Measurements from ENCODE around the gene APOBEC3G.

APOBEC3G gene

DNA sequence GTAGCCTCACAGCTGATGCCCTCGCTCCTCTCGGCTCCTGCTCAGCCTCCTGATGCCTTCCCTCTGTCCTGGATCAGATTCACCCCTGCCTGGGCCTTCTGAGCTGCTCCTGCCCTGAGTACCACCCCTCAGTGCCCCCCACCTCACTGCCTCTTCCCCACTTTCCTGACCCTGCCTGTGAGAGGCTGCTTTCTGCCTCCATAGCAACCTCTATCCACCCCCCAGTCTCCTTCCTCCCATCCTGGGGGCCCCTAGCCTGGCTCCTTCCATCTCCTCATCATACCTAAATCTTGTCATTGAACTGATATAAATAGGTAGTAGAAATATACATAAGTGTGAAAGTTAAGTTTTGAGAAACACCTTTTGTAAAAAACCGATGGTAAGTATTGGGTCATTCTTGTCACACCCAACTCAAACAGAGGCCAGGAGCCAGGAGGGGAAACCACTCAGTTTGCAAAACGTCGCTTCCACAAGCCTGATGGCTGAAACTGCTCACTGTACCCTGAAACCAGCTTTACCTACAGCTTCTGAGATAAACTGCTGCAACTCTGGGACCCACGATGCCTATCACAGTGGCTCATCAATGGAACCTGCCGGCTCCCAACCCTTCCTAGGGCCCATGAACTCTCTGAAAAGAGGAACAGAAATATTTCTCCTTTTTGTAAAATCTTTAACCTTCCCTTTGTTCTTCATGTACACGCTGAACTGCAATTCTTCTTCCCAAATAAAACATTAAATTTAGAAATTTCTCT is 15.2 kb downstream of the APOBEC3G start:
- DNase-seq, result peak; percentile 36

- DNase-seq, result no peak
These were observed 17.8 kb downstream of the APOBEC3G start for GRCh38 chr22:39094717-39095389.

GRCh38 chr22:39095971-39096370 is 18.9 kb downstream of the APOBEC3G start:
- no peak for DNase-seq

DNA sequence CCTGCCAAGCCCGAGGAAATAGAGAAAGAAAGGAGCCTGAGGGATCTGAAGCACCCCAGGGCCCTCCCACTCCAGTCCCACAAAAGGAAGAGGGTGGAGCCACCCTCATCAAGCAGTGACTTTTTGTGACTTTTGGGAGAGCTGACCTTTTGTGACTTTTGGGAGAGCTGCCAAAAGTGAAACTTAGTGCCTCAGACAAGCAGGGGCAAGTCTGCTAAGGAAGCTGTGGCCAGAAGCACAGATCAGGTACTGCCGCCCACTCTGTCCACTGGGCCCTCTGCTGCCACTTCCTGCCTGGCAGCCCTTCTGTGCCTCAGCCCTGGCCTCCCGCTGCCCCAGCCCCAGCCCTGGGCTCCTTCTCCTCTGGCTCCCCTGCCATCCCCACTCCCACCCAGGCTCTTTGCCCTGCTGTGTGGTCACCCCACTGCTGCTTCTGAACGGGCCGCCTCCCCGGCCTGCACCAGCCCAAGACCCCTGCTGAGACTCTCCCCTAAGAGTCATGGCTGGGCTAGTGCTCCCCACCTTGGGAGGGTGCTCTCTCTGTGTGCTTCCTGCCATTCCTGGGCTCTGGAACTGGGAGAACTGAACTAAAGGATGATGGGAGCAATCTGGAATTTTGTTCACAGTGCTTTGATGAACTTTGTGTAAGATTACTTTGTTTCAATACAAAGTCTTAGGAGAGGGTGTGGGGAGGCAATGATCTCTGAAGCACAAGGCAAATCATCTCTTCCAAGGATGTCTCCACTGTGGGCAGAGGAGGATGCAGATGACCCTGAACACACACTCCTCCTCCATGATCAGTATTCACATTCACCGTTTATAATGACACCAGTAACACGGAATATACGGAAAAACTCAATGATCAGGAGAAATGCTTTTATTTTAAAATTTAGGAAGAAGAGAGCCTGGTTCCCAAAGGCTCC is 20.3 kb downstream of the APOBEC3G start, which contains the start of gene APOBEC3H:
Gene APOBEC3H, plus strand, starts transcription at position 147 of the 923 bp plus-strand sequence. CDS start 3,035 bp downstream, outside the sequence.
- DNase-seq, result peak; percentile 29

GRCh38 chr22:39098026-39098425 is 21.0 kb downstream of the APOBEC3G start:
- no peak for DNase-seq

DNA sequence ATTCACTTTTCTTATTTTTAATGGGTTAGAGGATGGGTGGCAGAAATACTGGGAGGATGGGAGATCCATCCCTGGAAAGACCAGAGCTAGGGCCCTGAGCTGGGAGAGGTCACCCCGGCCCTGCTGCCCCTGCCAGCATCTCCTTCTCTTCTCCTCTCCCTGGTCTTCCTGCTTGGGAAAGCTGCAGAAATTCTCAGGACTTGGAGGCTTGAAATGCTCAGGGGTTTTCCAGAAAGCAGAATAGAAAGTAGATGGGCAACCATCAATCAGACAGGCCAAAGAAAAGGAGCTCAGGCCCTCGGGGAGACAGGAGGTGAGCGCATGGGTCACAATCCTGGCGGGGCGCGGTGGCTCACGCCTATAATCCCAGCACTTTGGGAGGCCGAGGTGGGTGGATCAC is 21.5 kb downstream of the APOBEC3G start:
- no peak for DNase-seq

GRCh38 chr22:39101226-39101625 is 24.2 kb downstream of the APOBEC3G start:
- no peak for DNase-seq

- no peak for DNase-seq
These were observed 26.4 kb downstream of the APOBEC3G start for GRCh38 chr22:39103431-39103830.

DNA sequence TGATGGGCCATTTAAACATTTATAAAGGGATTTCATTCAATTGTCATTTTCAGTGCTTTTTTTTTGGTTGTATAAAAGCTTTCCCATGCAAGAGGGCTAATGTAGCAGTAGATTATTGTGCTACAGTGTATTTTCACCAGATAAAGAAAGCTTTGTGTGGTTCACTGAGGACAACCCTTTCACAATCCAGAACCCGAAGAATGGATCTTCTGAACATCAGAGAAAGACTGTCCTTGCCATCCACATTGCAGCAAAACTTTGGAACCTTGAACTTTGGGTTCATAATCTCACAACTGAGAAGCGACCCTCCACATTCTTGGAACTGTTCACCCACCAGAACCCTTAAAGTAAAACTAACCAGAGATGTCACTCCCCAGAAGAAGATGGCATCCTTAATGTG is 29.3 kb downstream of the APOBEC3G start:
- DNase-seq, result no peak

- DNase-seq, result no peak
These were observed 31.4 kb downstream of the APOBEC3G start for GRCh38 chr22:39108487-39108886.

- DNase-seq, result no peak
These were observed 32.3 kb downstream of the APOBEC3G start for GRCh38 chr22:39109361-39109760.

DNA sequence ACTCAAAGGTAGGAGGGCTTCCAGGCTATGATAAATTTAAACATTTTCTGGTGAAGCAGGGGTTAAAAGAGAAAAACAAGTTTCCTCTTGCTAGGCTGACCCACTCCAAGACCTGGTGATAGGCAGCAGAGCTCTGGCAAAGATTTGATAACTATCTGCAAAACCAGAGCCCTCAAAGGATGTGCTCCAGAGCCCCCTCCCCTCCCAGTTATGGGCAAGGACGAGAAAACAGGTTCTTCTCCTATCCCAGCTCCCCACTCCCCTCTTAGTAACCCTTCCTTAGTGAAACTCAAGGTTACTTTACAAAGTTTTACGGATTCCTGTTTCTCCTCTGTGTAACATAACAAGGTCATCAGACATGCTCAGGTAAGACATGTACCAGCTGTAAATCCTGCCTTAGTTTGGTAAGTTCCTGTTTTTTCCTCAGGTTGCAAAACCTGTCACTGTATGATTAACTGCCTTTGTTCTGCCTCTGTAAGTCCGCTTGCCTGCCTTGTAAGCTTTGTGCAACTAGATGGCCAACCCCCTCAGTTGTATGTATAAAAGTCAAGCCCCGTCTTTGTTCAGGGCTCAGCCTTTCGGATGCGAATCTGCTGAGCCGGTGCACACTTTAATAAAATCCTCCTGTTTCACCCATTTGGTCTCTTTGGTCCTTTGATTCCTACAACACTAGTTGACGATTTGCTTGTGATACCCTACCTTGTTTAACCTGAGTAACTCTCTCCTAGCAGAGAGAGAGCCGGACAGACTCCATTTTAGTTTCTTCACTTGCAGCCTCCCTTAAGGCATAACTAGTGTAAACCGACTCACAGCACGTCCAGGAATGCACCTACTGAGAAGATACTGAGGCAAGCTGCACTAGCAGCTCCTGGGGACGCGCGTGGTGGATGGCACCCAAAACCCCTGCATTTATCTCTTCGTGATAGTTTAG is 33.8 kb downstream of the APOBEC3G start:
- no peak for DNase-seq

DNA sequence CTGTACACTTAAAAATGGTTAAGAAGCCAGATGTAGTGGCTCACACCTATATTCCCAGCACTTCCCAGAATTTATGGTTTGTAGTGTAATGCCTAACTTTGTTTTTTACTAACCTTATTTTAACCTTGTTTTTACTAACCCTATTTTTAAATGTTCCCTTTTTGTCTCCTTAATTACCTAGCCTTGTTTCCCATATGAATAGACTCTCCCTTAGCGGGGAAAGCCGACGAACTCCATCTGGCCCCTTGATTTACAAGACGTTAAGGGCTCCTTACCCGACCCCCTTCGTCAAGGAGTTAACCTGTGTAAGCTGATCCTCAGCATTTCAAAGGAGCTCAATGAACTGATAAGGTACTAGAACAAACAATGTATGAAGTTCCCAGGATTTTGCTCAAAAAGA is 37.0 kb downstream of the APOBEC3G start:
- DNase-seq, result no peak

- DNase-seq, result no peak
These were observed 38.5 kb downstream of the APOBEC3G start for GRCh38 chr22:39115570-39115969.

- peak; percentile 31 for DNase-seq
These were observed 39.0 kb downstream of the APOBEC3G start for GRCh38 chr22:39115977-39116621.

- DNase-seq, result peak; percentile 85
These were observed 40.6 kb downstream of the APOBEC3G start for GRCh38 chr22:39117585-39118191.

DNA sequence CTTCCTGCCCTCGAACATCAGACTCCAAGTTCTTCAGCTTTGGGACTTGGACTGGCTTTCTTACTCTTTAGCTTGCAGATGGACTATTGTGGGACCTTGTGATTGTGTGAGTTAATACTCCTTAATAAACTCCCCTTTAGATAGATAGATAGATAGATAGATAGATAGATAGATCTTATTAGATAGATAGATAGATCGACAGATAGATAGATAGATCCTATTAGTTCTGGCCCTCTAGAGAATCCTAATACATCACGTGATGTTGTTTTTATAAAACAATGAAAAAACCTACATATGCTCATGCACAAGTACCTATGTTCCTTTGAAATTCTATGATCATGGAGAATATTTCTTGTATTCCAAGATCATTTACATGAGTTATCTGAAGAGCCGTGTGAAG is 43.9 kb downstream of the APOBEC3G start:
- no peak for DNase-seq

GRCh38 chr22:39122772-39123470 is 45.8 kb downstream of the APOBEC3G start:
- DNase-seq, result no peak

GRCh38 chr22:39123751-39124581 is 46.9 kb downstream of the APOBEC3G start:
- DNase-seq, result no peak

DNA sequence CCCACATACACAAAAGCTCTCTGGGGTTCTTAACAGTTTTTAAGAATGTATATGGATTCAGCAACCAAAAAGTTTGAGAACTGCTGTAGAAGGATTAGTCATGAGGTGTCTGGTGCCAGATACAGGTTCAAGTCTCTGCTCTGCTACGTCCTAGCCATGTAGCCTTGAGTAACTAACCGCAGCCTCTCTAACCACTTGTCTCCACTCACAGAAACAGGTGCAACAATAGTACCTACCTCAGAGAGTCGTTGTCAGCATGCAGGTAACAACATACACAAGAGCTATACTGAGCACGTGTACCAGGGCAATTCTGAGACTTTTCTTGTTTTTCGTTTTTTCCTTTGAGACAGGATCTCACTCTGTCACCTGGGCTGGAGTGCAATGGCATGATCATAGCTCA is 48.5 kb downstream of the APOBEC3G start:
- DNase-seq, result no peak

Data from stimulated activated CD4-positive, alpha-beta T cell treated with anti-CD3 and anti-CD28 coated beads, Interleukin-4, amount 100 ng/mL, for 24 hours (primary cell).